ENCODE data around the gene RFX5.
"Not testable (repeated sequence)": the region's sequence is repeated elsewhere in the genome, so short reads cannot be mapped to it uniquely, and the experiment has no call there.

Gene RFX5

GRCh38 chr1:151346769-151347522 is at the start of gene RFX5:
Gene RFX5 (minus strand): TSS chr1:151347252. CDS start chr1:151346320, 932 bp downstream.
- H3K27ac ChIP-seq: peak within 1 kb of the TSS; percentile 85 to 95
- DNase-seq (ENCODE audit: low spot score): peak; percentile 97
- no peak for TF ChIP-seq CTCF (IDR thresholded peaks at IDR 0.05)
- H3K4me3 ChIP-seq: peak within 1 kb of the TSS; percentile 70

GRCh38 chr1:151396265-151396664 is 49.2 kb upstream of the RFX5 start:
- not testable (repeated sequence) for H3K27ac ChIP-seq; H3K4me3 ChIP-seq; DNase-seq (ENCODE audit: low spot score)

GRCh38 chr1:151393583-151393982 is 46.5 kb upstream of the RFX5 start:
- TF ChIP-seq CTCF (IDR thresholded peaks at IDR 0.05): no peak
- H3K27ac ChIP-seq: no peak overlapping the region
- no peak for DNase-seq (ENCODE audit: low spot score)

GRCh38 chr1:151391079-151391563 is 44.1 kb upstream of the RFX5 start:
- TF ChIP-seq CTCF (IDR thresholded peaks at IDR 0.05): no peak
- DNase-seq (ENCODE audit: low spot score): no peak
- no peak overlapping the region for H3K27ac ChIP-seq

More at GRCh38 chr1:151393583-151393982, 46.5 kb upstream of the RFX5 start:
- H3K4me3 ChIP-seq: no peak overlapping the region

GRCh38 chr1:151390221-151391078 is 43.4 kb upstream of the RFX5 start:
- not testable (repeated sequence) for H3K4me3 ChIP-seq; DNase-seq (ENCODE audit: low spot score); H3K27ac ChIP-seq

More at GRCh38 chr1:151391079-151391563, 44.1 kb upstream of the RFX5 start:
- no peak overlapping the region for H3K4me3 ChIP-seq

- TF ChIP-seq CTCF (IDR thresholded peaks at IDR 0.05): no peak
- no peak overlapping the region for H3K4me3 ChIP-seq
- H3K27ac ChIP-seq: no peak overlapping the region
- DNase-seq (ENCODE audit: low spot score): no peak
Observed at GRCh38 chr1:151386002-151386401, 39.0 kb upstream of the RFX5 start.

GRCh38 chr1:151384584-151384983 is 37.5 kb upstream of the RFX5 start:
- TF ChIP-seq CTCF (IDR thresholded peaks at IDR 0.05): no peak
- DNase-seq (ENCODE audit: low spot score): no peak
- Histone ChIP-seq H3K27ac (no peak overlapping the region), H3K4me3 (no peak overlapping the region)

Measured in coronary artery (tissue), 2 donors.